Measurements from ENCODE around the gene ASS1. TPM values are rescaled to one million over a fixed set of nuclear protein-coding genes. Genes with fewer than 3 reads are reported as not detected.

ASS1 gene
- polyA plus RNA-seq, 2 of the 4 experiments (the other 2 are of a cell fraction) = 11.3 to 32.5 TPM

- DNase-seq (ENCODE audit: low read depth in 1 of 2, low spot score in 1 of 2) (no peak), ATAC-seq (peak in 1 of 2 experiments; percentile 27; a peak in 2 of 6 replicates), FAIRE-seq (no peak)
- H3K4me2 ChIP-seq = peak overlapping the region; percentile 34
- H3K4me1 ChIP-seq = peaks cover 17% of the 10 kb centered on the region
- H3K9me3 ChIP-seq = peaks cover 4% of the 10 kb centered on the region; the same call in 1 of the 3 replicates
- ChIA-PET POLR2A (no interaction called here), CTCF (interaction anchor here (0.8 to 1.4 kb wide), 6 partner anchors 10 to 206 kb away, joined by 3 to 4 read pairs (median 4); no protein-coding TSS in a partner anchor)
- H3K27ac ChIP-seq = 0 out of 6 replicates have a peak overlapping the region, but pooled peaks of 1 of the 2 experiments have one; percentile 8
- WGBS (ENCODE audit: missing lambda C conversion rate) = 77% methylated on average over 12 of the region's 12 CpGs
- H3K4me3 ChIP-seq = no peak overlapping the region
- TF ChIP-seq POLR2AphosphoS2 (conservative IDR thresholded peaks at IDR 0.05; ENCODE audit: low read length) (no peak), HDAC2 (IDR thresholded peaks at IDR 0.05) (no peak), HEYL (CRISPR knock-in tag; IDR thresholded peaks at IDR 0.05) (no peak)
These were observed 55.8 kb downstream of the ASS1 start for GRCh38 chr9:130500340-130501180.

- ChIA-PET POLR2A (no interaction called here), CTCF (interaction anchor here (0.9 to 1.5 kb wide), 5 partner anchors 17 to 365 kb away, joined by 3 to 5 read pairs (median 4); no protein-coding TSS in a partner anchor)
- ATAC-seq (no peak), DNase-seq (ENCODE audit: low read depth in 1 of 2, low spot score in 1 of 2) (peak in 1 of 2 experiments; percentile 18), FAIRE-seq (no peak)
- no peak overlapping the region for H3K4me3 ChIP-seq
- TF ChIP-seq RAD21 (conservative IDR thresholded peaks at IDR 0.05 in 1 of 2, IDR thresholded peaks at IDR 0.05 in 1 of 2) (no peak), USF2 (IDR thresholded peaks at IDR 0.05) (peak; percentile 63), HDAC2 (IDR thresholded peaks at IDR 0.05) (no peak)
- no peak overlapping the region for H3K27ac ChIP-seq
- H3K9me3 ChIP-seq = no peaks in the 10 kb centered on the region
- peaks cover 17% of the 10 kb centered on the region for H3K4me1 ChIP-seq
- WGBS (ENCODE audit: missing lambda C conversion rate) = 91% methylated on average over 9 of the region's 9 CpGs
- H3K4me2 ChIP-seq = no peak overlapping the region
These were observed 56.9 kb downstream of the ASS1 start for GRCh38 chr9:130501639-130502038.

- Histone ChIP-seq H3K4me1 (no peaks in the 10 kb centered on the region), H3K4me2 (no peak overlapping the region), H3K9me3 (no peaks in the 10 kb centered on the region; the same call in 2 of the 3 replicates), H3K27ac (no peak overlapping the region), H3K4me3 (no peak overlapping the region)
- DNase-seq (ENCODE audit: low read depth in 1 of 2, low spot score in 1 of 2) (no peak), ATAC-seq (no peak), FAIRE-seq (no peak)
- 47% methylated on average over 2 of the region's 2 CpGs for WGBS (ENCODE audit: missing lambda C conversion rate)
- TF ChIP-seq EHMT2 (IDR thresholded peaks at IDR 0.05; ENCODE audit: low read depth) (no peak), HEYL (CRISPR knock-in tag; IDR thresholded peaks at IDR 0.05) (no peak), RCOR1 (IDR thresholded peaks at IDR 0.05; ENCODE audit: low read depth, low read length) (no peak), CBX8 (IDR thresholded peaks at IDR 0.05) (no peak), CEBPB (IDR thresholded peaks at IDR 0.05) (no peak), POLR2AphosphoS2 (conservative IDR thresholded peaks at IDR 0.05; ENCODE audit: low read length) (no peak), ZFP36 (IDR thresholded peaks at IDR 0.05; ENCODE audit: borderline replicate concordance, partially characterized antibody) (no peak), PHF8 (IDR thresholded peaks at IDR 0.05; ENCODE audit: borderline replicate concordance, low read depth) (no peak), CHD2 (IDR thresholded peaks at IDR 0.05; ENCODE audit: low read length, partially characterized antibody) (no peak), HMGXB4 (CRISPR knock-in tag; IDR thresholded peaks at IDR 0.05; ENCODE audit: borderline replicate concordance) (no peak), HOXB13 (CRISPR knock-in tag; IDR thresholded peaks at IDR 0.05; ENCODE audit: low read depth) (no peak), ZNF302 (CRISPR knock-in tag; IDR thresholded peaks at IDR 0.05) (no peak), EP300 (IDR thresholded peaks at IDR 0.05) (no peak), MYC (IDR thresholded peaks at IDR 0.05; ENCODE audit: borderline replicate concordance, low read length) (no peak)
- CTCF ChIA-PET = no interaction called here
- POLR2A ChIA-PET = no interaction called here
These were observed 63.5 kb downstream of the ASS1 start for GRCh38 chr9:130508218-130508617.

Data from A549 (cell line).